Measurements from ENCODE around the gene LIME1. TPM values are rescaled to one million over a fixed set of nuclear protein-coding genes. Genes with fewer than 3 reads are reported as not detected.
A peak's percentile ranks its signal among the peaks of the same experiment; 100 is the strongest.

LIME1 gene
- total RNA-seq (2022) = 25.8 and 27.1 TPM in 2 replicates
- Bru-seq, nascent RNA = percentile 34 among the genes with signal in this experiment
- percentile 66 among the genes with signal in this experiment for BruChase-seq, experiment 1, labeled RNA remaining after a 6-hour chase
- BruChase-seq, experiment 2, labeled RNA remaining after a 2-hour chase = percentile 71 among the genes with signal in this experiment
- long read RNA-seq = 0 reads

GRCh38 chr20:63735859-63736718 lies at the start of gene LIME1:
TSS of gene LIME1 (plus strand) at chr20:63736664. CDS start at chr20:63737550, 886 bp downstream.
- H3K27ac Mint-ChIP-seq (ENCODE audit: unreplicated experiment) = peak within 1 kb of the TSS; percentile 64
- DNase-seq = no peak
- H3K27me3 Mint-ChIP-seq (ENCODE audit: unreplicated experiment) = no peaks in the 10 kb centered on the region
- intact Hi-C loops (cut with micrococcal nuclease; ENCODE audit: unreplicated experiment) = no loop called here
- peaks cover 55% of the 10 kb centered on the region for H3K36me3 Mint-ChIP-seq (ENCODE audit: insufficient read depth, unreplicated experiment)
- no TSS peak for BruUV-seq (replicated peaks)
- H3K4me3 Mint-ChIP-seq (ENCODE audit: low read depth, unreplicated experiment) = no peak within 1 kb of the TSS
- no peaks in the 10 kb centered on the region for H3K4me1 Mint-ChIP-seq (ENCODE audit: low read depth, unreplicated experiment)
- CTCF ChIA-PET = interaction anchor here (1.7 kb wide), 1 partner anchor 8 kb away, joined by 8 read pairs; no protein-coding TSS in a partner anchor
- H3K9me3 Mint-ChIP-seq (ENCODE audit: low read depth, unreplicated experiment) = no peaks in the 10 kb centered on the region
- TF ChIP-seq CTCF (IDR thresholded peaks at IDR 0.05; ENCODE audit: unreplicated experiment) = no peak

- Mint-ChIP-seq H3K36me3 (ENCODE audit: insufficient read depth, unreplicated experiment) (peaks cover 98% of the 10 kb centered on the region), H3K27ac (ENCODE audit: unreplicated experiment) (peak overlapping the region; percentile 83), H3K4me1 (ENCODE audit: low read depth, unreplicated experiment) (peaks cover 59% of the 10 kb centered on the region), H3K9me3 (ENCODE audit: low read depth, unreplicated experiment) (no peaks in the 10 kb centered on the region), H3K4me3 (ENCODE audit: low read depth, unreplicated experiment) (no peak overlapping the region), H3K27me3 (ENCODE audit: unreplicated experiment) (no peaks in the 10 kb centered on the region)
- no peak for TF ChIP-seq CTCF (IDR thresholded peaks at IDR 0.05; ENCODE audit: unreplicated experiment)
- intact Hi-C loops (cut with micrococcal nuclease; ENCODE audit: unreplicated experiment) = no loop called here
- CTCF ChIA-PET = interaction anchor here (0.6 to 1.8 kb wide), 5 partner anchors 11 to 150 kb away, joined by 3 to 9 read pairs (median 4); partner anchors contain the start of gene PTK6
- no peak for DNase-seq
- no TSS peak for BruUV-seq (replicated peaks)
Observed at GRCh38 chr20:63687419-63688178, 48.9 kb upstream of the LIME1 start.

- CTCF ChIA-PET = interaction anchor here (0.5 to 1.8 kb wide), 2 partner anchors 31 to 151 kb away, joined by 4 to 6 read pairs; partner anchors contain the start of gene PTK6
- no peaks in the 10 kb centered on the region for H3K27me3 Mint-ChIP-seq (ENCODE audit: unreplicated experiment)
- peaks cover 51% of the 10 kb centered on the region for H3K4me1 Mint-ChIP-seq (ENCODE audit: low read depth, unreplicated experiment)
- H3K9me3 Mint-ChIP-seq (ENCODE audit: low read depth, unreplicated experiment) = no peaks in the 10 kb centered on the region
- BruUV-seq (replicated peaks) = no TSS peak
- DNase-seq = no peak
- peak overlapping the region; percentile 83 for H3K27ac Mint-ChIP-seq (ENCODE audit: unreplicated experiment)
- H3K4me3 Mint-ChIP-seq (ENCODE audit: low read depth, unreplicated experiment) = no peak overlapping the region
- no peak for TF ChIP-seq CTCF (IDR thresholded peaks at IDR 0.05; ENCODE audit: unreplicated experiment)
- intact Hi-C loops (cut with micrococcal nuclease; ENCODE audit: unreplicated experiment) = no loop called here
- peaks cover 100% of the 10 kb centered on the region for H3K36me3 Mint-ChIP-seq (ENCODE audit: insufficient read depth, unreplicated experiment)
Observed at GRCh38 chr20:63688228-63689045, 48.0 kb upstream of the LIME1 start.

Data from Calu3 (cell line).